ENCODE data around the gene KIFC3.

GRCh38 chr16:57775661-57776469 lies 26.4 kb downstream of the KIFC3 start:
- TF ChIP-seq CTCF (IDR thresholded peaks at IDR 0.05) (no peak), POLR2A (IDR thresholded peaks at IDR 0.05) (no peak), POLR2AphosphoS5 (IDR thresholded peaks at IDR 0.05; ENCODE audit: insufficient read depth in 1 of 2, low read depth in 1 of 2) (no peak)

All from vagina (tissue), 2 donors.